Liver (tissue), 9 donors: ENCODE measurements around the gene FAU. TPM values are rescaled to one million over a fixed set of nuclear protein-coding genes. Genes with fewer than 3 reads are reported as not detected.

Source experiments
- DNase-seq: peaks from one replicate; pipeline ENCODE4 v3.0.0-alpha.2; 2017; ENCODE audit warnings: low spot score
- H3K27ac ChIP-seq, 2 donors: one replicate each; pipeline ENCODE4 v1.7.0; 2013; ENCODE audit warnings: inconsistent platforms in 2 of 2, low read length in 2 of 2, control low read depth in 1 of 2, low read depth in 1 of 2, mild to moderate bottlenecking in 1 of 2
- H3K27me3 ChIP-seq, 4 donors: one replicate each; pipeline versions ENCODE4 v1.6.1 to v1.7.0; 2013; ENCODE audit warnings: low read length in 3 of 4, inconsistent platforms in 1 of 4, mild to moderate bottlenecking in 1 of 4, moderate library complexity in 1 of 4; ENCODE audit not compliant: control insufficient read depth in 4 of 4, insufficient read depth in 4 of 4
- H3K36me3 ChIP-seq, 4 donors: one replicate each; pipeline versions ENCODE4 v1.6.1 to v1.7.0; 2013; ENCODE audit warnings: low read length in 3 of 4, mild to moderate bottlenecking in 3 of 4, low read depth in 1 of 4, moderate library complexity in 1 of 4; ENCODE audit not compliant: control insufficient read depth in 4 of 4, insufficient read depth in 3 of 4
- H3K4me1 ChIP-seq, 4 donors: one replicate each; pipeline versions ENCODE4 v1.6.1 to v1.7.0; 2013; ENCODE audit warnings: low read length in 3 of 4, mild to moderate bottlenecking in 3 of 4, moderate library complexity in 1 of 4; ENCODE audit not compliant: control insufficient read depth in 4 of 4, insufficient read depth in 4 of 4
- H3K4me3 ChIP-seq, 3 donors: one replicate each; pipeline versions ENCODE4 v1.6.1 to v1.7.0; 2013; ENCODE audit warnings: low read length in 3 of 3, control low read depth in 1 of 3, low read depth in 1 of 3, mild to moderate bottlenecking in 1 of 3
- H3K9ac ChIP-seq, 2 donors: one replicate each; pipeline ENCODE4 v1.7.0; 2013; ENCODE audit warnings: low read length in 2 of 2, mild to moderate bottlenecking in 2 of 2, moderate library complexity in 2 of 2, control low read depth in 1 of 2, low read depth in 1 of 2
- H3K9me3 ChIP-seq, 4 donors: one replicate each; pipeline versions ENCODE4 v1.6.1 to v1.7.0; 2013; ENCODE audit warnings: low read length in 3 of 4; ENCODE audit not compliant: control insufficient read depth in 4 of 4
- EGR1 ChIP-seq, 2 donors: IDR thresholded peaks; 2 replicates each; pipeline ENCODE4 v1.6.1; 2016 to 2018; ENCODE audit warnings: antibody characterized with exemption in 2 of 2, low read depth in 2 of 2
- FOXA1 ChIP-seq: IDR thresholded peaks from 2 replicates; pipeline ENCODE4 v1.6.1; 2016; ENCODE audit warnings: antibody characterized with exemption
- FOXA2 ChIP-seq: IDR thresholded peaks from 2 replicates; pipeline ENCODE4 v1.6.1; 2016; ENCODE audit warnings: antibody characterized with exemption
- GABPA ChIP-seq, 2 donors: IDR thresholded peaks in 1 of 2; conservative IDR thresholded peaks in 1 of 2; 2 replicates each; pipeline ENCODE4 v1.6.1; 2016; ENCODE audit warnings: antibody characterized with exemption in 2 of 2, mild to moderate bottlenecking in 1 of 2, moderate library complexity in 1 of 2
- HNF4A ChIP-seq, 2 donors: conservative IDR thresholded peaks; 2 replicates each; pipeline ENCODE4 v1.6.1; 2016; ENCODE audit warnings: antibody characterized with exemption in 2 of 2, mild to moderate bottlenecking in 2 of 2
- HNF4G ChIP-seq: IDR thresholded peaks from 2 replicates; pipeline ENCODE4 v1.6.1; 2016; ENCODE audit warnings: antibody characterized with exemption
- JUND ChIP-seq, 2 donors: IDR thresholded peaks; 2 replicates each; pipeline ENCODE4 v1.6.1; 2016; ENCODE audit warnings: antibody characterized with exemption in 2 of 2
- NR2F2 ChIP-seq: IDR thresholded peaks from 2 replicates; pipeline ENCODE4 v1.6.1; 2016; ENCODE audit warnings: antibody characterized with exemption
- RAD21 ChIP-seq, 2 donors: IDR thresholded peaks; 2 replicates each; pipeline ENCODE4 v1.6.1; 2016; ENCODE audit warnings: antibody characterized with exemption in 2 of 2, mild to moderate bottlenecking in 2 of 2
- RXRA ChIP-seq, 2 donors: IDR thresholded peaks; 2 replicates each; pipeline ENCODE4 v1.6.1; 2017 to 2018; ENCODE audit warnings: antibody characterized with exemption in 2 of 2, mild to moderate bottlenecking in 1 of 2
- TAF1 ChIP-seq: conservative IDR thresholded peaks from 2 replicates; pipeline ENCODE4 v1.6.1; 2016; ENCODE audit warnings: antibody characterized with exemption, mild to moderate bottlenecking
- YY1 ChIP-seq: IDR thresholded peaks from 2 replicates; pipeline ENCODE4 v1.6.1; 2016; ENCODE audit warnings: antibody characterized with exemption, mild to moderate bottlenecking
- WGBS: extraction: QIAGEN DNeasy Blood & Tissue Kit; methylation state at CpG from one replicate; pipeline ENCODE4 v1.1.7; 2013; 5-methylcytosine and 5-hydroxymethylcytosine counted together
- polyA plus RNA-seq, 2 donors: library from polyadenylated mRNA; stranded (reverse) in 1 of 2; unstranded in 1 of 2; fragments of 200-250 nt in 1 of 2; fragments of >200 nt in 1 of 2; fragmentation: Nextera tagmentation in 1 of 2; extraction: Ambion mirVana in 1 of 2; gene quantifications; one replicate each; pipeline versions ENCODE4 v1.2.1 to v1.2.3, GENCODE V29; 2013 to 2015
- total RNA-seq, 2 donors: library from RNA; depleted of rRNA; stranded (reverse); fragments of >200 nt; gene quantifications; one replicate each; pipeline ENCODE4 v1.2.3, GENCODE V29; 2014
- TF ChIP-seq, protein P1 (sequence below): IDR thresholded peaks from 2 replicates; pipeline ENCODE4 v1.6.1; 2016; ENCODE audit warnings: antibody characterized with exemption, mild to moderate bottlenecking
- TF ChIP-seq, protein P2 (sequence below): fragments of 150-350 bp; IDR thresholded peaks from 2 replicates; pipeline ENCODE4 v1.5.1; 2017; ENCODE audit warnings: improper control_type of control experiment, low read depth, low read length; ENCODE audit not compliant: missing input control
- TF ChIP-seq, protein P3 (sequence below): IDR thresholded peaks from 2 replicates; pipeline ENCODE4 v1.6.1; 2016; ENCODE audit warnings: antibody characterized with exemption
- TF ChIP-seq, protein P4 (sequence below): IDR thresholded peaks from 2 replicates; pipeline ENCODE4 v1.6.1; 2016; ENCODE audit warnings: antibody characterized with exemption
- TF ChIP-seq, protein P5 (sequence below): IDR thresholded peaks from 2 replicates; pipeline ENCODE4 v1.6.1; 2016; ENCODE audit warnings: antibody characterized with exemption
- donor health status: healthy.
- donor health status: healthy.
- donor health status: healthy.
- donor health status: healthy.
- donor health status: healthy.

The FAU gene
- total and polyA plus RNA-seq, 4 donors, result 199 to 535 (median 362) TPM

DNA sequence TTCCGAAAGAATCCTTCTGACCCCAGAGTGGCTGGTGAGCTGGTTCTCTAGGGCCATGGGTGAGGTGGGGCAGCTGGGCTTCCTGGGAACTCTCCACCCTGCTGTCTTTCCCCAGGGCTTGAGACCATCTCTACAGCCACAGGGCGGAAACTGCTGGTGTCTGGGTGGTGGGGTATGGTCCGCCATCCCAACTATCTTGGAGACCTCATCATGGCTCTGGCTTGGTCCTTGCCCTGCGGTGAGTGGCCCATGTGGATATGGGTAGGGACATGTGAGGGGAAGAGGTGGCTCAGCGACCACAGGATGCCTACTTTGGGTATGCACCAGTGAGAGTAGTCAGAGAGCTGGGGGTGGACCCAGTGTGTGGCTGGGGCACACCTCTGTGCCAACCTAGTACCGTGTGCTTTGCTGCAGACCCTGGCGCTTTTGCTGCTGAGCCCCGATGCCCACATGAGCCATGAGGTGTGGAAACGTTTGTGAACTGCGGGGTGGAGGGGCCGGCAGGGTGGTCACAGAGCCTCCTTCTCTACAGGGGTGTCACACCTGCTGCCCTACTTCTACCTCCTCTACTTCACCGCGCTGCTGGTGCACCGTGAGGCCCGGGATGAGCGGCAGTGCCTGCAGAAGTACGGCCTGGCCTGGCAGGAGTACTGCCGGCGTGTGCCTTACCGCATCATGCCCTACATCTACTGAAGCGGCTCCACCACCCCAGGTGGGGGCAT is 6.4 kb downstream of the FAU start:
- TF ChIP-seq, protein P1, sequence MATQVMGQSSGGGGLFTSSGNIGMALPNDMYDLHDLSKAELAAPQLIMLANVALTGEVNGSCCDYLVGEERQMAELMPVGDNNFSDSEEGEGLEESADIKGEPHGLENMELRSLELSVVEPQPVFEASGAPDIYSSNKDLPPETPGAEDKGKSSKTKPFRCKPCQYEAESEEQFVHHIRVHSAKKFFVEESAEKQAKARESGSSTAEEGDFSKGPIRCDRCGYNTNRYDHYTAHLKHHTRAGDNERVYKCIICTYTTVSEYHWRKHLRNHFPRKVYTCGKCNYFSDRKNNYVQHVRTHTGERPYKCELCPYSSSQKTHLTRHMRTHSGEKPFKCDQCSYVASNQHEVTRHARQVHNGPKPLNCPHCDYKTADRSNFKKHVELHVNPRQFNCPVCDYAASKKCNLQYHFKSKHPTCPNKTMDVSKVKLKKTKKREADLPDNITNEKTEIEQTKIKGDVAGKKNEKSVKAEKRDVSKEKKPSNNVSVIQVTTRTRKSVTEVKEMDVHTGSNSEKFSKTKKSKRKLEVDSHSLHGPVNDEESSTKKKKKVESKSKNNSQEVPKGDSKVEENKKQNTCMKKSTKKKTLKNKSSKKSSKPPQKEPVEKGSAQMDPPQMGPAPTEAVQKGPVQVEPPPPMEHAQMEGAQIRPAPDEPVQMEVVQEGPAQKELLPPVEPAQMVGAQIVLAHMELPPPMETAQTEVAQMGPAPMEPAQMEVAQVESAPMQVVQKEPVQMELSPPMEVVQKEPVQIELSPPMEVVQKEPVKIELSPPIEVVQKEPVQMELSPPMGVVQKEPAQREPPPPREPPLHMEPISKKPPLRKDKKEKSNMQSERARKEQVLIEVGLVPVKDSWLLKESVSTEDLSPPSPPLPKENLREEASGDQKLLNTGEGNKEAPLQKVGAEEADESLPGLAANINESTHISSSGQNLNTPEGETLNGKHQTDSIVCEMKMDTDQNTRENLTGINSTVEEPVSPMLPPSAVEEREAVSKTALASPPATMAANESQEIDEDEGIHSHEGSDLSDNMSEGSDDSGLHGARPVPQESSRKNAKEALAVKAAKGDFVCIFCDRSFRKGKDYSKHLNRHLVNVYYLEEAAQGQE, result no peak
- TF ChIP-seq, protein P2, sequence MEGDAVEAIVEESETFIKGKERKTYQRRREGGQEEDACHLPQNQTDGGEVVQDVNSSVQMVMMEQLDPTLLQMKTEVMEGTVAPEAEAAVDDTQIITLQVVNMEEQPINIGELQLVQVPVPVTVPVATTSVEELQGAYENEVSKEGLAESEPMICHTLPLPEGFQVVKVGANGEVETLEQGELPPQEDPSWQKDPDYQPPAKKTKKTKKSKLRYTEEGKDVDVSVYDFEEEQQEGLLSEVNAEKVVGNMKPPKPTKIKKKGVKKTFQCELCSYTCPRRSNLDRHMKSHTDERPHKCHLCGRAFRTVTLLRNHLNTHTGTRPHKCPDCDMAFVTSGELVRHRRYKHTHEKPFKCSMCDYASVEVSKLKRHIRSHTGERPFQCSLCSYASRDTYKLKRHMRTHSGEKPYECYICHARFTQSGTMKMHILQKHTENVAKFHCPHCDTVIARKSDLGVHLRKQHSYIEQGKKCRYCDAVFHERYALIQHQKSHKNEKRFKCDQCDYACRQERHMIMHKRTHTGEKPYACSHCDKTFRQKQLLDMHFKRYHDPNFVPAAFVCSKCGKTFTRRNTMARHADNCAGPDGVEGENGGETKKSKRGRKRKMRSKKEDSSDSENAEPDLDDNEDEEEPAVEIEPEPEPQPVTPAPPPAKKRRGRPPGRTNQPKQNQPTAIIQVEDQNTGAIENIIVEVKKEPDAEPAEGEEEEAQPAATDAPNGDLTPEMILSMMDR, result no peak
- TF ChIP-seq RAD21 (IDR thresholded peaks at IDR 0.05), result no peak
- TF ChIP-seq, protein P3, sequence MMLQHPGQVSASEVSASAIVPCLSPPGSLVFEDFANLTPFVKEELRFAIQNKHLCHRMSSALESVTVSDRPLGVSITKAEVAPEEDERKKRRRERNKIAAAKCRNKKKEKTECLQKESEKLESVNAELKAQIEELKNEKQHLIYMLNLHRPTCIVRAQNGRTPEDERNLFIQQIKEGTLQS, result no peak
- TF ChIP-seq HNF4A (conservative IDR thresholded peaks at IDR 0.05), result no peak
- TF ChIP-seq GABPA (IDR thresholded peaks at IDR 0.05 in 1 of 2, conservative IDR thresholded peaks at IDR 0.05 in 1 of 2), result no peak
- no peak for TF ChIP-seq EGR1 (IDR thresholded peaks at IDR 0.05; ENCODE audit: low read depth in 2 of 2)
- no peak for TF ChIP-seq NR2F2
- no peak for TF ChIP-seq HNF4G
- TF ChIP-seq FOXA1, result no peak
- no peak for TF ChIP-seq TAF1
- TF ChIP-seq RXRA (IDR thresholded peaks at IDR 0.05), result no peak
- TF ChIP-seq FOXA2, result no peak
- TF ChIP-seq, protein P4, sequence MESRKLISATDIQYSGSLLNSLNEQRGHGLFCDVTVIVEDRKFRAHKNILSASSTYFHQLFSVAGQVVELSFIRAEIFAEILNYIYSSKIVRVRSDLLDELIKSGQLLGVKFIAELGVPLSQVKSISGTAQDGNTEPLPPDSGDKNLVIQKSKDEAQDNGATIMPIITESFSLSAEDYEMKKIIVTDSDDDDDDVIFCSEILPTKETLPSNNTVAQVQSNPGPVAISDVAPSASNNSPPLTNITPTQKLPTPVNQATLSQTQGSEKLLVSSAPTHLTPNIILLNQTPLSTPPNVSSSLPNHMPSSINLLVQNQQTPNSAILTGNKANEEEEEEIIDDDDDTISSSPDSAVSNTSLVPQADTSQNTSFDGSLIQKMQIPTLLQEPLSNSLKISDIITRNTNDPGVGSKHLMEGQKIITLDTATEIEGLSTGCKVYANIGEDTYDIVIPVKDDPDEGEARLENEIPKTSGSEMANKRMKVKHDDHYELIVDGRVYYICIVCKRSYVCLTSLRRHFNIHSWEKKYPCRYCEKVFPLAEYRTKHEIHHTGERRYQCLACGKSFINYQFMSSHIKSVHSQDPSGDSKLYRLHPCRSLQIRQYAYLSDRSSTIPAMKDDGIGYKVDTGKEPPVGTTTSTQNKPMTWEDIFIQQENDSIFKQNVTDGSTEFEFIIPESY, result no peak
- TF ChIP-seq, protein P5, sequence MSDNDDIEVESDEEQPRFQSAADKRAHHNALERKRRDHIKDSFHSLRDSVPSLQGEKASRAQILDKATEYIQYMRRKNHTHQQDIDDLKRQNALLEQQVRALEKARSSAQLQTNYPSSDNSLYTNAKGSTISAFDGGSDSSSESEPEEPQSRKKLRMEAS, result no peak
- no peak for TF ChIP-seq YY1
- no peak for TF ChIP-seq JUND (IDR thresholded peaks at IDR 0.05)
- DNase-seq, result no peak
- H3K27me3 ChIP-seq, result no peaks in the 10 kb centered on the region
- H3K4me3 ChIP-seq, result no peak overlapping the region
- H3K4me1 ChIP-seq, result peaks cover 26 to 81% (median 62%) of the 10 kb centered on the region in 4 donors
- peaks cover 9 to 17% (median 13%) of the 10 kb centered on the region in 4 donors for H3K36me3 ChIP-seq
- WGBS, result 95% methylated on average over 21 of the region's 21 CpGs
- peak overlapping the region; percentile 89 to 90 for H3K27ac ChIP-seq
- no peaks in the 10 kb centered on the region for H3K9me3 ChIP-seq
- peak overlapping the region in 1 of 2 donors; percentile 82 for H3K9ac ChIP-seq
